Measurements from ENCODE around the gene SCAF4.
"Not testable (repeated sequence)": the region's sequence is repeated elsewhere in the genome, so short reads cannot be mapped to it uniquely, and the experiment has no call there.

SCAF4 gene

DNA sequence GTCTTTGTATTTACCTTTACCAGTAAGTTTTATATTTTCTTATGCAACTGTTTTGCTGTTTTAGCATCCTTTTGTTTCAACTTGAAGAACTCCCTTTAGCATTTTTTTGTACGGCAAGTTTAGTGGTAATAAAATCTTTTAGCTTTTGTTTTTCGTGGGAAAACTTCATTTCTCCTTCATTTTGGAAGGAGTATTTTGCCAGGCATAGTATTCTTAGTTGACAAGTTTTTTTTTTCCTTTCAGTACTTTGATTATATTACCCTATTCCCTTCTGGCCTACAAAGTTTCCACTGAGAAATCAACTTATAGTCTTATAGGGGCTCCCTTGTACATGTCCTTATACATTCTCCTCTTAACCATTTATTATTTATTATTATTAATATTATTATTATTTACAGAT is 95.0 kb downstream of the SCAF4 start:
- DNase-seq (ENCODE audit: low spot score) = no peak

DNA sequence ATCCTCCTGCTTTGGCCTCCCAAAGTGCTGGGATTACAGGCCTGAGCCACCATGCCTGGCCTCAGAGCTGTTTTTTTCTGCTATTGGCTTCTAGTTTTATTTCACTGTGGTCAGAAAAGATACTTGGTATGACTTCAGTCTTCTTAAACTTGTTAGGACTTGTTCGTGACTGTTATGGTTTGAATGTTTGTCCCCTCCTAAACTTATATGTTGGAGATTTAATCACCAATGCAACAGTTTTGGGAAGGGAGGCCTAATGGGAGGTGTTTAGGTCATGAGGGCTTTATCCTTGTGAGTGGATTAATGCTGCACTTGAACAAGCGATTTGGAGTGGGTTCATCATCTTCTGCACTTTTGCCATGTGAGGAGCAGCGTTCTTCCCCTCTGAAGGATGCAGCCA is 96.9 kb downstream of the SCAF4 start:
- no peak for DNase-seq (ENCODE audit: low spot score)

- DNase-seq (ENCODE audit: low spot score) = not testable (repeated sequence)
Measured at GRCh38 chr21:31631881-31632280, 100.0 kb downstream of the SCAF4 start.

- no peak for DNase-seq (ENCODE audit: low spot score)
Measured at GRCh38 chr21:31629972-31630711, 101.8 kb downstream of the SCAF4 start.

- no peak for DNase-seq (ENCODE audit: low spot score)
Measured at GRCh38 chr21:31624961-31625491, 106.9 kb downstream of the SCAF4 start.

DNA sequence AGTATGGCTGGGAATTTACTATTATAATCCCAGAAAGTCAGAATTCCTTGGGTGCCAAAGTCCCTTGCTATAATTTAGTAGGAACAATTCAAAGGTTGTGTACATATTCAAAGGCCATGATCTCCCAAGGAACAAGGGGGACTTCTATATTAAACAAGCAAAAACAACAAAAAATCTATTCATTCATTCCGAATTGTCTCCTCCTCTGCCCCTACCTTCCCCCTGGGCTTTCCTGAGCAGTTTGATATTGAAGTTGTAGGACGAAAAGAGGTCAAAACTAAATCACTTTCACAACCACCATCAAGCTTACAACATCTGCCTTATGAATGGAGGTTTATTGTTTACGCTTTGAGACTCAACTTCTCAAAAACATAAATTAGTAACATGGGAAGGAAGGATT is 107.7 kb downstream of the SCAF4 start:
- DNase-seq (ENCODE audit: low spot score) = no peak

DNA sequence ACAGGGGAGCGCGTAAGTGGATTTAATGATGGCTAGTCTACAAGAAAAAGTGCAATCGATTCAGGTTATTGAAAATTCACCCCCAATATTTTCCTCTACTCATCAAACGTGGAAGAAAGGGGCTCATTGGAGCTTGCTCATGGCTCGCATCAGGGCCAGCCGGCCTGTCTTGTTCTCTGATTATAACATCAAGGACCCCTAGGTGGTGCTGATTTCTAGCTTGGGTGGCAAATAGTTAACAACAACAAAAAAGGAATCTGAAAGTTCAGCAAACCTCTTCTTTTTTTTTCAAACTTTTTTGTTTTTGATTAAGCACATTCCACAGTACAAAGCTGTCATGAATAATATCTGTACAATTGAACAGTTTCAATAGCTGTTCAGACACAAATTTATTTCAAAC is 108.3 kb downstream of the SCAF4 start:
- DNase-seq (ENCODE audit: low spot score) = no peak

- no peak for DNase-seq (ENCODE audit: low spot score)
Measured at GRCh38 chr21:31622397-31622796, 109.5 kb downstream of the SCAF4 start.

Data from left forelimb (tissue), 1 donor.